ENCODE data around the gene FAM89B. TPM values are rescaled to one million over a fixed set of nuclear protein-coding genes. Genes with fewer than 3 reads are reported as not detected.

FAM89B gene
- total and polyA plus RNA-seq, 2 donors (not counting 3 experiments of a cell fraction or from before 2014, with no cell fraction given): 63.1 to 153 TPM

GRCh38 chr11:65598258-65598699 is 25.9 kb downstream of the FAM89B start:
- Histone ChIP-seq H2AFZ (ENCODE audit: low read depth, low read length) (no peak overlapping the region), H3K4me2 (ENCODE audit: insufficient read depth, low read length) (no peak overlapping the region), H4K20me1 (replicated peaks; ENCODE audit: control insufficient read depth, extremely low read depth, insufficient read depth, low read length) (no peaks in the 10 kb centered on the region), H3K4me1 (ENCODE audit: control insufficient read depth, extremely low read depth, insufficient read depth, low read length) (no peaks in the 10 kb centered on the region), H3K9me3 (replicated peaks; ENCODE audit: control insufficient read depth, insufficient read depth, low read length) (no peaks in the 10 kb centered on the region), H3K27me3 (ENCODE audit: control insufficient read depth in 2 of 2, insufficient read depth in 2 of 2, low read length in 2 of 2) (no peaks in the 10 kb centered on the region), H3K9me1 (replicated peaks; ENCODE audit: control insufficient read depth, extremely low read depth, insufficient read depth, low read length) (no peaks in the 10 kb centered on the region), H3K4me3 (replicated peaks in 1 of 3; ENCODE audit: insufficient read depth in 1 of 3, low read depth in 1 of 3, low read length in 3 of 3) (no peak overlapping the region), H3K9ac (replicated peaks; ENCODE audit: extremely low read depth, insufficient read depth, low read length) (no peak overlapping the region), H3K79me2 (ENCODE audit: control insufficient read depth, insufficient read depth, low read length) (no peaks in the 10 kb centered on the region), H3K27ac (ENCODE audit: insufficient read depth, low read depth, low read length) (no peak overlapping the region), H3K36me3 (ENCODE audit: control insufficient read depth in 2 of 2, extremely low read depth in 1 of 2, insufficient read depth in 2 of 2, low read length in 2 of 2) (peaks cover 8 to 40% of the 10 kb centered on the region in 2 experiments)
- BruUV-seq (replicated peaks): no TSS peak
- DNase-seq (ENCODE audit: low read depth, low spot score): no peak
- intact Hi-C loops (cut with micrococcal nuclease) (no loop called here), dilution Hi-C loops (cut with MboI; ENCODE audit: extremely low pct_ligation_motif_present, low sequenced_read_pairs) (no loop called here)
- POLR2A ChIA-PET: no interaction called here
- TF ChIP-seq JUN (IDR thresholded peaks at IDR 0.05; ENCODE audit: borderline replicate concordance, insufficient read depth, insufficient read length, low read depth) (no peak), POLR2A (IDR thresholded peaks at IDR 0.05; ENCODE audit: low read depth, low read length) (peak; percentile 51)
- CTCF ChIA-PET: interaction anchor here (0.9 kb wide), 1 partner anchor 9 kb away, joined by 3 read pairs; no protein-coding TSS in a partner anchor
- no peak for FAIRE-seq

GRCh38 chr11:65599216-65599954 is 27.0 kb downstream of the FAM89B start:
- Histone ChIP-seq H3K9me3 (replicated peaks; ENCODE audit: control insufficient read depth, insufficient read depth, low read length) (no peaks in the 10 kb centered on the region), H3K27me3 (ENCODE audit: control insufficient read depth in 2 of 2, insufficient read depth in 2 of 2, low read length in 2 of 2) (no peaks in the 10 kb centered on the region), H3K27ac (ENCODE audit: insufficient read depth, low read depth, low read length) (no peak overlapping the region), H3K4me1 (ENCODE audit: control insufficient read depth, extremely low read depth, insufficient read depth, low read length) (no peaks in the 10 kb centered on the region), H4K20me1 (replicated peaks; ENCODE audit: control insufficient read depth, extremely low read depth, insufficient read depth, low read length) (no peaks in the 10 kb centered on the region), H3K9me1 (replicated peaks; ENCODE audit: control insufficient read depth, extremely low read depth, insufficient read depth, low read length) (no peaks in the 10 kb centered on the region), H3K4me3 (replicated peaks in 1 of 3; ENCODE audit: insufficient read depth in 1 of 3, low read depth in 1 of 3, low read length in 3 of 3) (no peak overlapping the region), H3K79me2 (ENCODE audit: control insufficient read depth, insufficient read depth, low read length) (no peaks in the 10 kb centered on the region), H3K36me3 (ENCODE audit: control insufficient read depth in 2 of 2, extremely low read depth in 1 of 2, insufficient read depth in 2 of 2, low read length in 2 of 2) (peaks cover 11 to 49% of the 10 kb centered on the region in 2 experiments), H3K4me2 (ENCODE audit: insufficient read depth, low read length) (no peak overlapping the region), H3K9ac (replicated peaks; ENCODE audit: extremely low read depth, insufficient read depth, low read length) (no peak overlapping the region), H2AFZ (ENCODE audit: low read depth, low read length) (no peak overlapping the region)
- POLR2A ChIA-PET: no interaction called here
- no peak for FAIRE-seq
- BruUV-seq (replicated peaks): no TSS peak
- no peak for DNase-seq (ENCODE audit: low read depth, low spot score)
- CTCF ChIA-PET: interaction anchor here (1.4 kb wide), 1 partner anchor 8 kb away, joined by 5 read pairs; no protein-coding TSS in a partner anchor
- dilution Hi-C loops (cut with MboI; ENCODE audit: extremely low pct_ligation_motif_present, low sequenced_read_pairs) (no loop called here), intact Hi-C loops (cut with micrococcal nuclease) (no loop called here)
- TF ChIP-seq POLR2AphosphoS5 (IDR thresholded peaks at IDR 0.05; ENCODE audit: insufficient read depth, low read depth, low read length) (no peak), GATA2 (IDR thresholded peaks at IDR 0.05; ENCODE audit: insufficient read depth, insufficient read length, low read depth, low read length) (no peak), FOS (IDR thresholded peaks at IDR 0.05; ENCODE audit: borderline replicate concordance, insufficient read depth, low read length) (no peak), EZH2 (IDR thresholded peaks at IDR 0.05; ENCODE audit: borderline replicate concordance, low read depth, low read length, severe bottlenecking) (no peak), JUN (IDR thresholded peaks at IDR 0.05; ENCODE audit: borderline replicate concordance, insufficient read depth, insufficient read length, low read depth) (no peak), MYC (IDR thresholded peaks at IDR 0.05; ENCODE audit: low read depth, low read length) (no peak), MAX (IDR thresholded peaks at IDR 0.05; ENCODE audit: insufficient read depth, insufficient read length) (no peak), POLR2A (IDR thresholded peaks at IDR 0.05; ENCODE audit: low read depth, low read length) (no peak), CTCF (IDR thresholded peaks at IDR 0.05; ENCODE audit: extremely low read depth in 1 of 2, insufficient read depth in 1 of 2, low read depth in 1 of 2, low read length in 2 of 2) (no peak)

All from endothelial cell of umbilical vein (primary cell).